GM10266 (cell line): ENCODE data around the gene EML5.

ENCODE experiments used
- DNase-seq: peaks from one replicate; pipeline ENCODE4 v3.0.0; 2012; ENCODE audit errors: extremely low spot score
- CTCF ChIP-seq: IDR thresholded peaks from 2 replicates; pipeline ENCODE4 v1.5.1; 2012; ENCODE audit warnings: mild to moderate bottlenecking, low read depth; ENCODE audit not compliant: control insufficient read depth, insufficient read depth; ENCODE audit errors: missing control alignments

EML5 gene

GRCh38 chr14:88729159-88729558 is 63.6 kb downstream of the EML5 start:
- no peak for TF ChIP-seq CTCF
- DNase-seq: no peak

GRCh38 chr14:88727057-88727456 is 65.7 kb downstream of the EML5 start:
- DNase-seq: no peak
- TF ChIP-seq CTCF: no peak

- no peak for TF ChIP-seq CTCF
- DNase-seq: no peak
Observed at GRCh38 chr14:88710709-88711108, 82.0 kb downstream of the EML5 start.

GRCh38 chr14:88707088-88707487 is 85.7 kb downstream of the EML5 start:
- TF ChIP-seq CTCF: no peak
- DNase-seq: no peak

GRCh38 chr14:88706425-88706824 is 86.3 kb downstream of the EML5 start:
- DNase-seq: no peak
- TF ChIP-seq CTCF: no peak

GRCh38 chr14:88698651-88699050 is 94.1 kb downstream of the EML5 start:
- TF ChIP-seq CTCF: no peak
- no peak for DNase-seq

GRCh38 chr14:88695870-88696269 is 96.9 kb downstream of the EML5 start:
- TF ChIP-seq CTCF: no peak
- no peak for DNase-seq
